SJCRH30 (cell line): ENCODE data around the gene RFX2. TPM values are rescaled to one million over a fixed set of nuclear protein-coding genes. Genes with fewer than 3 reads are reported as not detected.

Source experiments
- DNase-seq, 2 experiments: peaks; one replicate each; pipeline ENCODE4 v3.0.0-alpha.2; 2015 to 2020
- H3K27ac ChIP-seq: fragments of 250-450 bp; sonication (Bioruptor Pico); 2 replicates; pipeline ENCODE4 v1.5.1; 2020; ENCODE audit warnings: mild to moderate bottlenecking, moderate library complexity
- H3K27me3 ChIP-seq: fragments of 250-450 bp; sonication (Bioruptor Pico); 2 replicates; pipeline ENCODE4 v1.5.1; 2020; ENCODE audit warnings: mild to moderate bottlenecking, moderate library complexity
- H3K36me3 ChIP-seq: fragments of 250-450 bp; sonication (Bioruptor Pico); 2 replicates; pipeline ENCODE4 v1.5.1; 2020; ENCODE audit warnings: mild to moderate bottlenecking, moderate library complexity
- H3K4me1 ChIP-seq: fragments of 250-450 bp; sonication (Bioruptor Pico); 2 replicates; pipeline ENCODE4 v1.5.1; 2020; ENCODE audit warnings: mild to moderate bottlenecking, moderate library complexity
- H3K4me3 ChIP-seq: fragments of 250-450 bp; sonication (Bioruptor Pico); 2 replicates; pipeline ENCODE4 v1.5.1; 2020; ENCODE audit warnings: mild to moderate bottlenecking, moderate library complexity
- H3K9me3 ChIP-seq: fragments of 250-450 bp; sonication (Bioruptor Pico); replicated peaks from 2 replicates; pipeline ENCODE4 v1.5.1; 2020; ENCODE audit warnings: mild to moderate bottlenecking, moderate library complexity
- total RNA-seq: library from RNA; depleted of rRNA; stranded (reverse); fragments of >200 nt; shearing (Covaris generic); gene quantifications from 2 replicates; pipeline ENCODE4 v1.2.3, GENCODE V29; 2014

The RFX2 gene
- total RNA-seq, 1 experiment from 2014 or later: 5.7 TPM

DNA sequence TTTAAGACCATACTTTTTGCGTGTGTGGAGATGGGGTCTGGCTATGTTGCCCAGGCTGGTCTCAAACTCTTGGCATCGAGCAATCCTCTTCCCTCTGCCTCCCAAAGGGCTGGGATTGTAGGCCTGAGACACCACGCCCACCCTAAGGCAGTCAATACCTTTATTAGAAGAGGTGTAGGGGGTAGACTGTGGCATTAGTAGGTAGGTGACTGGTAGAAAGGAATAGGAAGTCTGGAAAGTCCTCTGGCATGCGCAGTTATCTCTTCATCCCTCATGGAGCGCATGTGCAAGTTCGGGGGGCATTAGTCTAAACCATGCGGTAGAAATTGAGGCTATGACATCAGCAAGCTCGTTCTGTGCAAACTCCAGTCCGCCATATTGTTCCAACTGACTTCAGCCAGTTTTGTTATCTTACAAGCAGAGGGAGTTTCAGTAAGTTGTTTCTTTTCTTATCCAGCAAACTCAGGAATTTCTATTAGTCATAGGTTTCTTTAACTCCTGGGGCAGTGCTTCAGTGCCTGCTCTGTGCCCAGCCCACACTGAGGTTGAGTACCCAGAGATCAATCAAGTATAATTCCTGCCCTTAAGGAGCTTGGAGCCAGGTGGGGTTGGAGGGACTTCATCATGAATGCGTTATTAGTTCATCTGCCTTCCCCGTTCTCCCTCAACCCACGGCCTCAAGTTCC lies 125.1 kb downstream of the RFX2 start:
- Histone ChIP-seq H3K4me3 (no peak overlapping the region), H3K9me3 (no peaks in the 10 kb centered on the region), H3K27ac (no peak overlapping the region), H3K36me3 (no peaks in the 10 kb centered on the region), H3K4me1 (no peaks in the 10 kb centered on the region; the same call in 1 of the 2 replicates), H3K27me3 (no peaks in the 10 kb centered on the region)
- no peak for DNase-seq

DNA sequence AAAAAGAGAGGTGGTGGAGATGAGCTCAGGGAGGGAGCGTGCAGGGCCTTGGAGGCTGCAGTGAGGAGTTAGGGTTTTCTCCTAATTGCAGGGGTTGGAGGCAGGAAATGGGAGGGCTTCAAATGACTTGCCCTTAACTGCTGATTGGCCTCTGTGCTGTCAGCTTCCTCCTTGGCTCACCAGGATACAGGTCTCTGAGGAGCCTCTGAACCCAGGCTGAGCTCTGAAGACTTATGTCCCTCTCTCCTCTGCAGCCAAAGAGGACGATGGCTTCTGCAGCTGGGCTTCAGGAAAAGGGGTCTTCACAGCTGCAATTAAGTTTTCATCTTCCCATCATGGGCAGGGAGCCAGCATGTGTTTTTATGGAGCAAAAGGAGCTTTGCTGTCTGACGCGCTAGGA lies 125.7 kb downstream of the RFX2 start:
- Histone ChIP-seq H3K4me1 (no peaks in the 10 kb centered on the region; the same call in 1 of the 2 replicates), H3K27me3 (no peaks in the 10 kb centered on the region), H3K36me3 (no peaks in the 10 kb centered on the region), H3K9me3 (no peaks in the 10 kb centered on the region), H3K4me3 (no peak overlapping the region), H3K27ac (no peak overlapping the region)
- DNase-seq: no peak

DNA sequence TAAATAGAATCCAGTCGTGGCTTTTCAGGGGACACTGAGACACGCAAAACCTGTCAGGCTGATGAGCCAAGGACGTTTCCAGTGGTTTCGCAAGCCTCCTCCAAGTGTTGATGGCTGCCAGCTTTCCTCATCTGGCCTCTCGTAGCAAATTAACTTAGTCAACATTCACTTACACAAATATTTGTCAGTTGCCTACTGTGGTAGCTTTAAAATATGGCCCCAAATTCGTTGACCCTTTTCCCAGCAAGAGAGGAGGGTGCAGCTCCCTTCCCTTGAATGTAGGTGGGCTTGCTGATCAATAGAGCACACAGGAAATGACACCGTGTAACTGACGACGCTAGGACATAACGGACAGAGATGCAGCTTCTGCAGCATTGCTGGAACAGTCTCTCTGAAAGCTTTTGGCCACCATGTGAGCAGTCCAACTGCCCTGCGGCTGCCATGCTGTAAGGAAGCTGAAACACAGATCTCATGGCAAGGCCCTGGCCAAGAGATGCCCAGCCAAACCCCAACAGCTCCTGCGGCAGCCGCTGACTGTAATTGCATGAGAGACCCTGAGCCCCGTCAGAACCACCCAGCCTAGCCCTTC lies 126.8 kb downstream of the RFX2 start:
- Histone ChIP-seq H3K27me3 (no peaks in the 10 kb centered on the region), H3K27ac (no peak overlapping the region), H3K4me3 (no peak overlapping the region), H3K9me3 (no peaks in the 10 kb centered on the region), H3K4me1 (peaks cover 4% of the 10 kb centered on the region), H3K36me3 (no peaks in the 10 kb centered on the region)
- DNase-seq: no peak

DNA sequence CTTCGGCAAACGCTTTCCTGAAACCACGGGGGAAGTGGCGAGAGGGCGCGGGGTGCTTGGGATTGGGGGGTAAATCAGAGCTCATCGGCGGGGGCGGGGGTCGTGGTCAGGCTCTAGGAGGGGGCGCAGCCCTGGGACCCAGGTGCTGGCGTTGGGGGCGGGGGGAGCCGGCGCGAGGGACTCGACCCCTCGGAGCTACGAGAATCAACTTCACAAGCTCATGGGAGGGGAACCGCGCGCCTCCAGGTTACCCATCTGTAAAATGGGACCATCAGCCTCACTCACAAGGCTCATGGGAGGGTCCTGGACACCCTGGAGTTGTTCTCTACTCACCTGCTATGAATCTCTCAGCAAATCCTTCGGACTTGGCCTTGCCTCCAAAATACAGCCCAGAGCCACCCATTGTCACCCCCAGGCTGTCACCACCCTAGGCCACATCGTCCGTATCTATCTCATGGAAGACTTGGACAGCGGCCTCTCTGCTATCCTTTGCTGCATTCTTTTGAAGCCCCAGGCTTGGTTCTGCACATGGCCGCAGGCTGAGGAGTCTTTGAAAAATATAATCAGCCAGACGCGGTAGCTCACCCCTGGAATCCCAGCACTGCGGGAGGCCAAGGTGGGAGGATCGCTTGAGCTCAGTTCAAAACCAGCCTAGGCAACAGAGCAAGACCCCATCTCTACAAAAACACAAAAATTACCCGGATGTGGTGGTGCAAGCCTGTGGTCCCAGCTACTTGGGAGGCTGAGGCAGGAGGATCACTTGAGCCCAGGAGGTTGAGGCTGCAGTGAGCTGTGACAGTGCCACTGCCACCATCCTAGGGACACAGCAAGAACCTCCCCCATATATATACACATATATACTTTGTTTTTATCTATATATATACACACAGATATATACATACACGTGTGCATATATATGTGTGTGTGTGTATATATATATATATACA lies 131.4 kb downstream of the RFX2 start:
- peak overlapping the region; percentile 94 for H3K4me3 ChIP-seq
- H3K4me1 ChIP-seq: peaks cover 8% of the 10 kb centered on the region
- peak overlapping the region; percentile 55 for H3K27ac ChIP-seq
- H3K36me3 ChIP-seq: no peaks in the 10 kb centered on the region; the same call in 1 of the 2 replicates
- no peak for DNase-seq
- H3K27me3 ChIP-seq: no peaks in the 10 kb centered on the region
- H3K9me3 ChIP-seq: no peaks in the 10 kb centered on the region

DNA sequence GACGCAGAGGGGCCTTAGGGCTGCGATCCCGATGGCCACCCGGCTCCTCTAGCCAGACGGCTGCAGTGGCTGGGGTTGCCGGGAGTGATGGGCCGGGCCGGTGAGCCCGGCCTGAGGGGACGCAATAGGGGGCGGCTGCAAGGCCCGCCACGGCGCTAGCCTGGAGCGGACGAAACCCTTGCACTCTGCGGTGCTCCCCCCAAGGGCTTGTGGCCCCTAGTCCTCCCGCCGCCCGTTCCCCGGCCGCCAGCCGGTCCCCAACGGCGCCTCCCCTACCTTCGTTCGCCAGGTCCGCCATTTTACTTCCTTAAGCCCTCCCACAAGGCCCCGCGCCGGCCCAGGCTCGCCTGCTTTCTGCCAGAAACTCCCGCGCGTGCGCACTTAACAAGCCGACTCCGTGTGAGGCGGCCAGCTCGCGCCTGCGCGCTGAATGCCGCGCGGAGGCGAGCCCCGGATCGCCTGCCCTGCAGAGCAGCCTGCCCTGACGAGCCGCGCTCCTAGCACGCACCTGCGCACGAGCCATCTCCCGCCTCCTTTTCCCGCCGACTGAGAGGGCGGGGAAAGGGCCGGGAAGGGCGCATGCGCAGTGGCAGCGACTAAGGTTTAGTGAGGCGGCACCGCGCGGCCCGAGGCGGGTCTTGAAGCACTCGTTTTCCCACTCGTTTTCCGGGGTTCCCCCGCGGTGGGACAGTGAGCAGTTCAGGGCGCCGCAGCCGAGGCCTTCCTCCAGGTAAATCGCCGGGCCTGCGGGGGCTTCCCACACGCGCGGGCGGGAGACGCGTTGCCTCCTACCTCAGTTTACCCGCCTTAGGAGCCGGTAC lies 132.3 kb downstream of the RFX2 start, which contains the start of gene RANBP3:
Gene RANBP3 (minus strand): TSS at position 356 of the 821 bp plus-strand sequence. CDS start 58 bp downstream, at position 298.
- peak within 1 kb of the TSS; percentile 94 for H3K4me3 ChIP-seq

DNA sequence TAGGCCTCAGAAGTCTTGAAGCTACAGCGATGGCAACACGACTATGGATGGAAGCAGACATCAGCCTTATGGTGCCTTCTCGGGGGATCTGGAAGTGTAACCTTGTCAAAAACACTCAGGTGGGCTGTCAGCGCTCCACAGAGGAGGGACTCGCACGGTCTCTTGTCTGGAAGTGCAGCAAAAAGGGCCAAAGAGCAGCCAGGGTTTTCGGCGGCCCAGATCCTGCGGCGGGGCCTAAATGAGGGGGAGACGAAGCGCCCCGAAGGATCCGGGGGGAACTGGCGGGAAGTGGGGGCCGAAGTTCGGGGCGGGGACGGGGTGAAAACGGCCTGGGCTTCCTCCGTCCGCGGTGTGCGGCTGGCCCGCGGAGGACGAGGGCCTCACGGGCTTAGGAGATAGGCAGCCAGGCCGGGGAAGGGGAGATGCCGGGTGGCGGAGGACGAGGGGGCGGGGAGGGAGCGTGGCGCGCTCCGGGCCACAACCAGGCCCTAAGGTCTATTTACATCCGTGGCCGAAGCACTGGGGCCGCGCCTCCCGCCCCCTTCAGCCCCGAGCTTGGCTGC lies 133.0 kb downstream of the RFX2 start:
- no peaks in the 10 kb centered on the region for H3K27me3 ChIP-seq
- no peaks in the 10 kb centered on the region; the same call in 1 of the 2 replicates for H3K36me3 ChIP-seq
- DNase-seq: no peak
- peak overlapping the region; percentile 64 for H3K27ac ChIP-seq
- no peaks in the 10 kb centered on the region for H3K9me3 ChIP-seq
- peak overlapping the region; percentile 94 for H3K4me3 ChIP-seq
- peaks cover 14% of the 10 kb centered on the region for H3K4me1 ChIP-seq

More for the DNA sequence above, 132.3 kb downstream of the RFX2 start, which contains the start of gene RANBP3:
- Histone ChIP-seq H3K9me3 (no peaks in the 10 kb centered on the region), H3K4me1 (peaks cover 8% of the 10 kb centered on the region), H3K27me3 (no peaks in the 10 kb centered on the region), H3K36me3 (no peaks in the 10 kb centered on the region; the same call in 1 of the 2 replicates), H3K27ac (peak within 1 kb of the TSS; percentile 64)
- peak; percentile 99 for DNase-seq

DNA sequence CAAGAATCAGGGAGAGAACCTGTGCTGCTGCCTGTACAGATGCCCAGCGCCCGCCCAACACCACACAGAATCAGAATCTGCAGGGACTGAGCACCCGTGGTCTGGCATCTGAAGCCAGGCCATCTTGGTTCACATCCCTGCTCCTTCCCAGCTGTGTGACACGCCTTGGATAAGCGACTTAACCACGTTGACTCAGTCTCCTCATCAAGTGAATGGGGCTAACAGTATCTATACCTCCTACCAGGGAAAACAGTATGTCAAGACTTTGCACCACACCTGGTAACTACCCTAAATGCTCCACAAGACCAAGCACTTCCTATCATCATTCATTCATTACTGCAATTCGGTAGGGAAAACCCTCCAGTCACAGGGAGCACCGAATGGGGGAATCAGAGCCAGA lies 133.5 kb downstream of the RFX2 start:
- DNase-seq: no peak
- no peak overlapping the region for H3K27ac ChIP-seq
- no peaks in the 10 kb centered on the region for H3K9me3 ChIP-seq
- peaks cover 19% of the 10 kb centered on the region for H3K4me1 ChIP-seq
- no peaks in the 10 kb centered on the region; the same call in 1 of the 2 replicates for H3K36me3 ChIP-seq
- H3K4me3 ChIP-seq: peak overlapping the region; percentile 94
- H3K27me3 ChIP-seq: no peaks in the 10 kb centered on the region

DNA sequence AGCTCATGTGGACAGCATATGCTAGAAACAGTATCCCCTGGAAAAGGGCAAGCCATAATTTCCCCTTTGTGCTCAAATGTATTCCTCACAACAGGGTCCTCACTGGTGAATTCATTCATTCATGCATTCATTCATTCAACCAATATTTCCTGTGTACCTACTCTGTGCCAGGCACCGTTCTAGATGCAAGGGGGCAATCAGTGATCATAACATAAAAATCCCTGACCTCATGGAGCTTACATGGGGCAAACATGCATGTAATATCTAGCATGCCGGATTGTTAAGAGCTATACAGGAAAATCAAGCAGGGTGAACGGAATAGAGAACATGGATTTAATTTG lies 134.9 kb downstream of the RFX2 start:
- Histone ChIP-seq H3K4me1 (peaks cover 25% of the 10 kb centered on the region), H3K4me3 (no peak overlapping the region), H3K9me3 (no peaks in the 10 kb centered on the region), H3K27ac (no peak overlapping the region), H3K27me3 (no peaks in the 10 kb centered on the region), H3K36me3 (no peaks in the 10 kb centered on the region; the same call in 1 of the 2 replicates)
- DNase-seq: no peak

DNA sequence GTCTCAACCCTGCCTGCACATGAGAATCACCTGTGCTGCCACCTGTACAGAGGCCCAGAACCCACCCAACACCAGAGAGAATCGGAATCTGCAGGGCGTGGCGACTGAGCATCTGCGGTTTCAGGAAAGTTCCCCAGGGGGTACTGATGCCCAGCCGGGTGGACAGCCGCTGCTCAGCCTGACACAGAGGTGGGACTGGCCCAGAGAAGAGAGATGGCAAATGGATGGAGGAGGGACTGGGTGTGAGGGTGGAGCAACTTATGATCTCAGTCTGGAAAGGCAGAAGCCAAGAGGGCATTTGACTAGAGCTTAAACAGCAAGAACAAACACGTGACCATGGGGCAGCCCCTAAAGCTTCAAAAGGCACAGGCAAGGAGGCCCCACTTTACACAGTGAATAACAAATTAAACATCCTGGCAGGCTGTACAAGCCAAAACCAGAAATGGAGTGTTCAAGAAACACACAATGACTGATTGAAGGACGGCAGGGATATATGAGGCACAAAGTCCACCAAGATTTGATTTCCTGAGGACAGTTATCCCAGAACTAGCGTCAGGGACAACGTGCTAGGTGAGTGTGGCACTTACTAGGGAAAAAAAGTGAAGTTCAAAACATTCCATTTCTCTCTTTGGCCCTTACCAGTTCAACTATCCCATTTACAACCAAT lies 135.4 kb downstream of the RFX2 start:
- H3K36me3 ChIP-seq: no peaks in the 10 kb centered on the region; the same call in 1 of the 2 replicates
- no peaks in the 10 kb centered on the region for H3K27me3 ChIP-seq
- H3K9me3 ChIP-seq: no peaks in the 10 kb centered on the region
- no peak overlapping the region for H3K27ac ChIP-seq
- no peak overlapping the region for H3K4me3 ChIP-seq
- H3K4me1 ChIP-seq: peaks cover 25% of the 10 kb centered on the region
- DNase-seq: no peak

DNA sequence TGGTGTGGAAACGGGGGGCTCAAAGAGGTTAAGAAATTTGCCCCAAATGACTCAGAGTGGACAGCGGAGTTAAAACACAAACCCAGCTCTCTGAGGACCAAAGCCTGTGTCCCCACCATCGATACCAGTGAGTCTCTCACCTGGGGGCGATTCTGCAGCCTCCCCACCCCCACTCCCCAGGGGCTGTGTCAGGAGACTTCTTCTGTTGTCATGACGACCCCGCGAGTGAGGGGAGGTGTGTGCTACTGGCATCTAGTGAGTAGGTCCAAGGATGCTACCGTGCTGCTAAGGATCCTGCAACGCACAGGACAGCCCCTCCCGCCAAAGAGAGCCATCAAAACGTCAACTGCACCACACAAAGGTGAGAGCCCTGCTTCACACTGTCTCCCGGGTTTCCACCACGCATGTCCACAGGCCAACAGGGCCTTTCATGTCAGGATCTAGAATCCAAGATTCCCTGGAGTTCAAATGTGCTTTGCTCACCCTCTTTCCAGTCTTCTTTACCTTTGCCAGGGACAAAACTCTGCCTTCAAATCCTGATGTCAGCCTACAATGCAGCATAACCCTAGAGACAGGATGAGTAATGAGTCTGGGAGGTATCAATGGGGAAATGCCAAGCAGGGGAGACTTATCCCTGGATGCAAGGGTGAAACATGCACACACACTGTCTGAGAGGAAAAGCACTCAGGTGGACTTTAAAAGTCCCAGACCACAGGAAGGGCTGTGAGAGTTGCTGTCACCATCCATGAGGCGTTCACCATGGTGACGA lies 136.2 kb downstream of the RFX2 start:
- no peak for DNase-seq
- H3K36me3 ChIP-seq: no peaks in the 10 kb centered on the region; the same call in 1 of the 2 replicates
- peaks cover 24% of the 10 kb centered on the region for H3K4me1 ChIP-seq
- H3K27ac ChIP-seq: no peak overlapping the region
- no peaks in the 10 kb centered on the region for H3K27me3 ChIP-seq
- no peaks in the 10 kb centered on the region for H3K9me3 ChIP-seq
- H3K4me3 ChIP-seq: no peak overlapping the region

DNA sequence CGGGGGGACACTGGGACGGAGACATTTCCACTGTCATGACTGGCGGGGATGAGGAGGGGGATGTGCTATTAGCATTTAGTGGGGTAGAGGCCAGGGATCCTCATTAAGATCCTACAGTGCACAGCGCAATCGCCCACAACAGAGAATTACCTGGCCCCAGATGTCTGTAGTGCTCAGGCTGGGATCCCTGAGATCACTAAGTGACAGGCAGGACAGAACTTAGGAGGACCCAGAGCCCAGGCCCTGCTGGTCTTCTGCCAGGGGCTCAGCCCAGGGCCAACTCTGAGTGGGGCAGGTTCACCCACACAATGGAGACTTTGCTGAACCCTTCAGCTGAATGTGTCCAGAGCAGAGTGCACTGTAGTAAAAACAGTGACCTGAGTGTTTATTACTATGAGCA lies 136.9 kb downstream of the RFX2 start:
- no peaks in the 10 kb centered on the region; the same call in 1 of the 2 replicates for H3K36me3 ChIP-seq

DNA sequence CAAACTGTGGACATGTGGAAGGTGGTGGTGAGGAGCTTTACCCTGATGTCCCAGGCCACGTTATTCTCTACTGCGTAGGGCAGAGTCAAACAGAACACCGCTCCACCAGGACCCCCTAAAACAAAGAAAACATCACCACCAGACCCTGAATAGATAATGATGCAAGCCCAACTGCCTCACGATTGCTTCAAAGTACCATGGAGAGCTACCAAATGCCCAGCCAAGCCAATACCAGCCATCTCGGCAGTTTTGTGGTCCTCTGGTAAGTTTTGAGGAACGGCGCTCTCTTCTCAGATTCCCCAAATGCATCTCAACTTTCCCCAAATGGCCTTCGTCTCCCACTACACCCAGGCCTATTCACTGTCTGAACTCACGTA lies 138.0 kb downstream of the RFX2 start:
- Histone ChIP-seq H3K4me3 (no peak overlapping the region), H3K27ac (no peak overlapping the region), H3K9me3 (no peaks in the 10 kb centered on the region), H3K36me3 (peaks cover 9% of the 10 kb centered on the region; the same call in 1 of the 2 replicates), H3K27me3 (no peaks in the 10 kb centered on the region), H3K4me1 (peaks cover 23% of the 10 kb centered on the region)
- no peak for DNase-seq

More for the DNA sequence above, 136.9 kb downstream of the RFX2 start:
- H3K4me1 ChIP-seq: peaks cover 20% of the 10 kb centered on the region
- H3K27me3 ChIP-seq: no peaks in the 10 kb centered on the region
- no peak overlapping the region for H3K27ac ChIP-seq
- no peak for DNase-seq
- H3K4me3 ChIP-seq: no peak overlapping the region
- H3K9me3 ChIP-seq: no peaks in the 10 kb centered on the region
